GM12865 (cell line): ENCODE measurements around the gene KIF2B.

Source experiments
- DNase-seq: peaks from one replicate; pipeline ENCODE4 v3.0.0; 2010; ENCODE audit warnings: low read depth
- H3K4me3 ChIP-seq: 2 replicates; pipeline ENCODE4 v1.5.1; 2011; ENCODE audit warnings: mild to moderate bottlenecking, low read depth, low read length, control low read depth
- TF ChIP-seq, protein P1 (sequence below): IDR thresholded peaks from 2 replicates; pipeline ENCODE4 v1.5.1; 2011; ENCODE audit warnings: low read length, control low read depth, low read depth, inconsistent platforms; ENCODE audit not compliant: insufficient read depth; ENCODE audit errors: missing control alignments

KIF2B gene, protein sequence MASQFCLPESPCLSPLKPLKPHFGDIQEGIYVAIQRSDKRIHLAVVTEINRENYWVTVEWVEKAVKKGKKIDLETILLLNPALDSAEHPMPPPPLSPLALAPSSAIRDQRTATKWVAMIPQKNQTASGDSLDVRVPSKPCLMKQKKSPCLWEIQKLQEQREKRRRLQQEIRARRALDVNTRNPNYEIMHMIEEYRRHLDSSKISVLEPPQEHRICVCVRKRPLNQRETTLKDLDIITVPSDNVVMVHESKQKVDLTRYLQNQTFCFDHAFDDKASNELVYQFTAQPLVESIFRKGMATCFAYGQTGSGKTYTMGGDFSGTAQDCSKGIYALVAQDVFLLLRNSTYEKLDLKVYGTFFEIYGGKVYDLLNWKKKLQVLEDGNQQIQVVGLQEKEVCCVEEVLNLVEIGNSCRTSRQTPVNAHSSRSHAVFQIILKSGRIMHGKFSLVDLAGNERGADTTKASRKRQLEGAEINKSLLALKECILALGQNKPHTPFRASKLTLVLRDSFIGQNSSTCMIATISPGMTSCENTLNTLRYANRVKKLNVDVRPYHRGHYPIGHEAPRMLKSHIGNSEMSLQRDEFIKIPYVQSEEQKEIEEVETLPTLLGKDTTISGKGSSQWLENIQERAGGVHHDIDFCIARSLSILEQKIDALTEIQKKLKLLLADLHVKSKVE

DNA sequence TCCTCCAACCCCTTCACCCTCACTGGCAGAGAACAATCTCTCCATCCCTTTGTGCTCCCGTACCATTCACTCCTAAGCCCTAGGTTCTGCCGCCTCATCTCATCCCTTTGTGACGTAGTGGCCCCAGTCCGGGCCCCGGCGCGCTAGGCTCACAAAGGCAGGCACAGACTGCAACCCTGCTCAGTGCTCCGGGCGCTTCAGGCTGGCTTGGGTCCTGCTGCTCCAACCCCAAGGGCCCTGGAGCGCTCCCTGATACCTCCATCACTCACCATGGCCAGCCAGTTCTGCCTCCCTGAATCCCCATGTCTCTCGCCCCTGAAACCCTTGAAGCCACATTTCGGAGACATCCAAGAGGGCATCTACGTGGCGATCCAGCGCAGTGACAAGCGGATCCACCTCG lies at the start of gene KIF2B:
Gene KIF2B (plus strand): TSS at position 164 of the 400 bp plus-strand sequence. CDS start 107 bp downstream, at position 271.
- H3K4me3 ChIP-seq = no peak within 1 kb of the TSS
- DNase-seq = no peak
- TF ChIP-seq, protein P1, sequence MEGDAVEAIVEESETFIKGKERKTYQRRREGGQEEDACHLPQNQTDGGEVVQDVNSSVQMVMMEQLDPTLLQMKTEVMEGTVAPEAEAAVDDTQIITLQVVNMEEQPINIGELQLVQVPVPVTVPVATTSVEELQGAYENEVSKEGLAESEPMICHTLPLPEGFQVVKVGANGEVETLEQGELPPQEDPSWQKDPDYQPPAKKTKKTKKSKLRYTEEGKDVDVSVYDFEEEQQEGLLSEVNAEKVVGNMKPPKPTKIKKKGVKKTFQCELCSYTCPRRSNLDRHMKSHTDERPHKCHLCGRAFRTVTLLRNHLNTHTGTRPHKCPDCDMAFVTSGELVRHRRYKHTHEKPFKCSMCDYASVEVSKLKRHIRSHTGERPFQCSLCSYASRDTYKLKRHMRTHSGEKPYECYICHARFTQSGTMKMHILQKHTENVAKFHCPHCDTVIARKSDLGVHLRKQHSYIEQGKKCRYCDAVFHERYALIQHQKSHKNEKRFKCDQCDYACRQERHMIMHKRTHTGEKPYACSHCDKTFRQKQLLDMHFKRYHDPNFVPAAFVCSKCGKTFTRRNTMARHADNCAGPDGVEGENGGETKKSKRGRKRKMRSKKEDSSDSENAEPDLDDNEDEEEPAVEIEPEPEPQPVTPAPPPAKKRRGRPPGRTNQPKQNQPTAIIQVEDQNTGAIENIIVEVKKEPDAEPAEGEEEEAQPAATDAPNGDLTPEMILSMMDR = no peak

DNA sequence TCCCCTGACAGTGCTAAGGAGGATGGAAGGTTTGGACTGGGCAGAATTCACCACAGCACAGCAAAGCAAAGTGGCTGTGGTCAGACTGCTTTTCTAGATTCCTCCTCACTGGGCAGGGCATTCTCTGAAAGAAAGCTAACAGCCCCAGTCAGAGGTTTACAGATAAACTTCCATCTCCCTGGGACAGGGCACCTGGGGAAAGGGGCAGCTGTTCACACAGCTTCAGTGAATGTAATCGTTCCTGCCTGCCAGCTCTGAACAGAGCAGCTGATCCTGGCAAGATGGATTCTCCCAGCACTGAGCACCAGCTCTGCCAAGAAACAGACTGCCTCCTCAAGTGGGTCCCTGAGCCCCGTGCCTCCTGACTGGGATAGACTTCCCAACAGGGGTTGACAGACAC lies 42.4 kb upstream of the KIF2B start:
- TF ChIP-seq, protein P1 = no peak
- no peak for DNase-seq
- H3K4me3 ChIP-seq = no peak overlapping the region

DNA sequence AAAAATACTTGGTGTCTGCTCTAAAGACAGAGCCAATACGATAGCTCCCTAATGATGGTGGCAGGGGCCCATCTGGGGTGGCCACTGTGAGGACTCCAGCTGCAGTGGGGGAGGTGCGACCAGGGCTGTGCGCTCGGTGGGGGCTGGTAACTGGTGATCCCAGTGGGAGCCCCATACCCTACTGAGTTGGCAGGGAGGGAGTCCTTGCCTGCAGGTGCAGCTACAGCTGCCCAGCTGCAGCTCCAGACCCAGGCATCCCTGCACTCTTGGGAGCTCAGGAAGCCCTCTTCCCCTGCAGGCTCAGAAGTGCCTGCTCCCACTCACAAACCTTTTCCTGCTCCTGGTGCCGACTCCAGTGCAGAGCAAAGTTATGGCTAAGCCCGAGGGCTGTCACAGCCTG lies 31.2 kb upstream of the KIF2B start:
- DNase-seq = no peak
- TF ChIP-seq, protein P1 = no peak
- no peak overlapping the region for H3K4me3 ChIP-seq

DNA sequence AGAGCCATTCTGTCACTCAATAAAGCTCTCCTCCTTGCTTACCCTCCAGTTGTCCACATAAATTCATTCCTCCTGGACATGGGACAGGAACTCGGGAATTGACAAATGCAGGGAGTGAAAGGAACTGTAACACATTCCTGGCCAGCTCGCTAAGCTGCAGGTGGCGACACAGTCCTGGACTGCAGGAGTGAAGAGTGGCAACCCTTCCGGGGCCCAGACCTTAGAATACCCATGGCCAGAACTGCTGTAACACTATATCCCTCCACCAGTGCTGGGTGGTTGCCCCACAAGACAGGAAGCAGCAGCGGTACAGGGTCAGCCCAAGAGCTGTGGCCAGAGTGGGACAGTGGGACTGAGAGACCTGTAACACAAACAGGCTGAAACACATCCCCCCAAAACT lies 30.3 kb upstream of the KIF2B start:
- no peak for DNase-seq
- TF ChIP-seq, protein P1 = no peak
- no peak overlapping the region for H3K4me3 ChIP-seq

DNA sequence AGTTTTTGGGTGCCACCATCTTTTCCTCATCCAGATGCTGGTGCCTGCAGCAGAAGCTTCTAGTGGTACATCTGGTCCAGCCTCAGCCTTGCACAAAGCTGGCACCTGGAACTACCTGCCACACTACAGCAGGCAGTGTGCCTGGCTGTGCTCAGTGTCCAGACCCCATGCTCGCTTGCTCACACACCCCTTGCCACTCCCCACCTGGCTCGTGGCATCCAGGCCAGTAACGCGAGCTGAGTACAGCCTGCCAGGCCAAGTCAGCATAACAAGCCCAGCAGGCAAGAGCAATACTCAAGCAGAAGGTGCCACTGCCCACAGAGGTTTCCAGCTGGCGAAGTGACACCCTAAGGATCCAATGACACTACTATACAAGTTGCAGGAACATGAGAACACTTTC lies 29.7 kb upstream of the KIF2B start:
- no peak overlapping the region for H3K4me3 ChIP-seq
- TF ChIP-seq, protein P1 = no peak
- no peak for DNase-seq

DNA sequence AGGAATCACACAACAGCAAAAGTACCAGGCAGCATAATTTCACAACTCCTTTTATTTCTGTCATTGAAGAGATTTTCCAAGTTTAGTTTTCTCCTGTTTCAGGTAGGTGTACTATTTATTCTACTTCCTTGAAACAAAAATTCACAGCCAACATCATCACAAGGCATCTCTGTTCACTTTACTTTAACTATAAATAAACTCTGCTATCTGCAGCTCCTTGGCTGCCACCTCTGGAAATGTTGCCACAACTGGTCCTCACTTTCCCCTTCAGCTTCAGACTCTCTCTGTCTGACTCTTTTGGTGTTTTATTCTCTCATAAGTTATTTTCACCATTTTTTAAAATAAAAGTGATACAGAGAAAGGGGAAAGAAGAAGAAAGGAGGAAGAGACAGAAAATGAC lies 27.9 kb upstream of the KIF2B start:
- TF ChIP-seq, protein P1 = no peak
- no peak for DNase-seq
- no peak overlapping the region for H3K4me3 ChIP-seq
